Hindlimb muscle (tissue), 1 donor: ENCODE results near the gene CD180. TPM values are rescaled to one million over a fixed set of nuclear protein-coding genes. Genes with fewer than 3 reads are reported as not detected.

Experiments
- DNase-seq: peaks from one replicate; pipeline ENCODE4 v3.0.0-alpha.2; 2013
- polyA plus RNA-seq: library from polyadenylated mRNA; unstranded; fragments of 120-200 nt; gene quantifications from one replicate; pipeline ENCODE4 v1.2.1, GENCODE V29; 2013; ENCODE audit not compliant: insufficient read length

CD180 gene
- polyA plus RNA-seq, 1 donor, result 0.98 TPM

- peak; percentile 75 for DNase-seq
Measured at GRCh38 chr5:67209141-67209771, 12.7 kb upstream of the CD180 start.

GRCh38 chr5:67208403-67208802 lies 11.8 kb upstream of the CD180 start:
- DNase-seq, result no peak

GRCh38 chr5:67206929-67207328 lies 10.3 kb upstream of the CD180 start:
- no peak for DNase-seq

- no peak for DNase-seq
Measured at GRCh38 chr5:67206461-67206860, 9.9 kb upstream of the CD180 start.

GRCh38 chr5:67205981-67206380 lies 9.4 kb upstream of the CD180 start:
- no peak for DNase-seq

GRCh38 chr5:67204821-67205220 lies 8.2 kb upstream of the CD180 start:
- DNase-seq, result no peak

- no peak for DNase-seq
Measured at GRCh38 chr5:67203701-67204074, 7.1 kb upstream of the CD180 start.

GRCh38 chr5:67202828-67203227 lies 6.2 kb upstream of the CD180 start:
- no peak for DNase-seq

GRCh38 chr5:67201897-67202549 lies 5.4 kb upstream of the CD180 start:
- no peak for DNase-seq

GRCh38 chr5:67200809-67201562 lies 4.4 kb upstream of the CD180 start:
- DNase-seq, result no peak

GRCh38 chr5:67199859-67200258 lies 3.3 kb upstream of the CD180 start:
- no peak for DNase-seq

- no peak for DNase-seq
Measured at GRCh38 chr5:67198917-67199316, 2.3 kb upstream of the CD180 start.

- DNase-seq, result no peak
Measured at GRCh38 chr5:67197536-67197935, 937 bp upstream of the CD180 start.

GRCh38 chr5:67195406-67196275 lies 958 bp downstream of the CD180 start:
- no peak for DNase-seq

GRCh38 chr5:67194166-67194565 lies 2.4 kb downstream of the CD180 start:
- no peak for DNase-seq

GRCh38 chr5:67193439-67193807 lies 3.2 kb downstream of the CD180 start:
- DNase-seq, result no peak

- DNase-seq, result no peak
Measured at GRCh38 chr5:67192719-67193438, 3.7 kb downstream of the CD180 start.

- DNase-seq, result no peak
Measured at GRCh38 chr5:67190861-67191260, 5.7 kb downstream of the CD180 start.

- DNase-seq, result no peak
Measured at GRCh38 chr5:67190410-67190809, 6.2 kb downstream of the CD180 start.

- no peak for DNase-seq
Measured at GRCh38 chr5:67189931-67190330, 6.7 kb downstream of the CD180 start.

- no peak for DNase-seq
Measured at GRCh38 chr5:67189079-67189354, 7.6 kb downstream of the CD180 start.

- DNase-seq, result no peak
Measured at GRCh38 chr5:67188274-67189078, 8.1 kb downstream of the CD180 start.
